Epithelial cell of prostate (primary cell): ENCODE measurements around the gene HNRNPC.
"Not testable (repeated sequence)": the region's sequence is repeated elsewhere in the genome, so short reads cannot be mapped to it uniquely, and the experiment has no call there.

Experiments used
- DNase-seq: peaks from one replicate; pipeline ENCODE4 v3.0.0-alpha.2; 2011; ENCODE audit warnings: low read depth, low spot score
- H3K27ac ChIP-seq: fragments of 450-650 bp; 2 replicates; pipeline ENCODE4 v1.5.1; 2017; ENCODE audit warnings: mild to moderate bottlenecking

The HNRNPC gene

DNA sequence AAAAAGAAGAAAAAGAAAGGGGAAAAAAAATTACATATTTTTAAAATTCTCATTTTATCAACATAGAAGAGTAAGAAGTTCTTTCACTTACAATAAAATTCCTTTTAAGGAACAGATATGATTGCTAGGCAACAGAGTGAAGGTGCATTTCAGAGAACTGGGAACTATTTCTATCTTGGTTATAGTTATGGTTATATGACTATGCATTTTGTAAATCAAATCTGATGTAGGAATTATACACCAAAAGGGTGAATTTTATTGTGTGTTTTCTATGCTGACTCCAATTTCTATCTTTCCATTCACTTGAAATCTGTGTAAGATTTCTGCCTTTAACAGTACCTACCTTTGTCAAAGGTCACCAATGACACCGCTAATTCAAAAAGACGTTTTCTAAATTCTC lies 50.1 kb downstream of the HNRNPC start:
- peak overlapping the region; percentile 69 for H3K27ac ChIP-seq
- no peak for DNase-seq

- H3K27ac ChIP-seq: peak overlapping the region; percentile 2
- no peak for DNase-seq
These were observed 53.4 kb downstream of the HNRNPC start for GRCh38 chr14:21215879-21216251.

DNA sequence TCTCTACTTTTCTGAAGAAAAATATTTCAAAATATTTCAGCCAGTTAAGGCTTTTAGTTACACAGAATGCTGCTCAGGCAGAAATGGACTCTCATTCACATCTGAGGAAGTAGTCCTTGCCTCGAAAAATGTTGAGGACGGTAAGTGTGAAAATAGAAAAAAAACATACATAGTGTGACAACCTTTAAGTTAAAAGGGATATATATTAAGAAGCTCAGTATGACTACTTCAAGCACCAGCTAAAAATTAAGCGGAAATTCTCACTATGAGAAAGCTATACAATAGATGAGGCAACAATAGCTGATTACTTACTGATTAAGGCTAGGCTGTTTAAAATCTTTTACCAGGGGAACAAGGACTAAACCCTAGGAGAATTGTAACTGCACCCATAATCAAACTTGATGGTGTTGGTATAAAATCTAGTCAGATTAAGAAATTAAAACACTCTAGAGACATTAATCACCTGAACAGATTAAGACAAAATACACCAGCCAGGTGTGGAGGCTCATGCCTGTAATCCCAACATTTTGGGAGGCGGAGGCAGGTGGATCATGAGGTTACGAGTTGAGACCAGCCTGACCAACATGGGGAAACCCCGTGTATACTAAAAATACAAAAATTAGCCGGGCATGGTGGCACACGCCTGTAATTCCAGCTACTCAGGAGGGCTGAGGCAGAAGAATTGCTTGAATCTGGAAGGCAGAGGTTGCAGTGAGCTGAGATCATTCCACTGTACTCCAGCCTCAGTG lies 53.9 kb downstream of the HNRNPC start:
- no peak for DNase-seq
- peak overlapping the region; percentile 2 for H3K27ac ChIP-seq

DNA sequence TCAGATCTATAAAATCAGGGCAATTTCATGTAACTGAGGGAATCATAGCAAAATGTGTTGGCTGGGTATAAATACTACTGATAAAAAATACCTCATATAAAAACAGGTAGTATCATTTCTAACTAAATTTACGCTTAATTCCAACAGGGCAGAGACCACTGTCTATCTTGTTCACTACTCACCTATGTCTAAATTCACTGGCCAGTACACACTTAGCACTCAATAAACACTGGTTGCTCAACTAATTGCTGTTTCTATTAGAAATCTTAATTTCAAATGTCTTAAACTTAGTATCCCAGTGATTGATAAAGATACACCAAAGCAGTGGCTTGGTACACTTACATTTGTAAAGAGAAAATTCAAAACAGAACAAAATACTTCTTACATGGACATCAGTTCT lies 55.6 kb downstream of the HNRNPC start:
- no peak overlapping the region for H3K27ac ChIP-seq
- no peak for DNase-seq

DNA sequence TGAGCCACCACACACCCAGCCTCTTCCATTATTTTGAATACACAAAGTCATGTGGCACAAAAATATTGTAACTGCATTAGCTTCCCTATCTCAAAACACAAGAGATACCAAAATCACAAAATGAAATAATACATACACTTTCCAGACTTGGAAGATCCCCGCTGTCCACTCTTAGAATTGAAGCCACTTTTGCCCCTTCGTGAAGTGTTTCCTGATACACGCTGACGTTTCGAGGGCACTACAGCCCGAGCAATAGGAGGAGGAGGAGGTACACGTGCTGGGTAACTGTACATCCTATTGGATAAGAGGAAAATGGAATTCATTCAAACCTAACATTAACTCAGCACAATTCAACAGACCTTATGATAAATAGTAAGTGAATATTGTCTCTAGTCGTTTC lies 56.4 kb downstream of the HNRNPC start:
- DNase-seq, H3K27ac ChIP-seq: not testable (repeated sequence)

DNA sequence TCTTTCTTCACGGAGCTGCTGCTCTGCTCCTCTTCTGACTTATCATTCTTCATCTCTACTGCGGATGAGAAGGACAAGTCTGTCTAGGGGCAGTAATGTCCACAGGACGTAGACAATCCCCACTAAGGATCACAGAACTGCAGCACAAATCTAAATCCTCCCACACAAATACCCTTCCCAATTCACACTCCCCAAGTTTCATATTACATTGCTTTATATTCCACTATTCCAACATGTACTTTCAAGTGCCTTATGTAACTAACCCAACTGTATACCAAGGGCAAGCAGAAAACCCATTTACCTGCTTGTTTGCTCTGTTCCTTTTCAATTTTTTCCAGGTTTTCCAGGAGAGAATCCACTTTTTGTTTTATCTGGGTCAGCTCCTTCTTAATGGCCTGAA lies 57.7 kb downstream of the HNRNPC start:
- H3K27ac ChIP-seq: no peak overlapping the region

DNA sequence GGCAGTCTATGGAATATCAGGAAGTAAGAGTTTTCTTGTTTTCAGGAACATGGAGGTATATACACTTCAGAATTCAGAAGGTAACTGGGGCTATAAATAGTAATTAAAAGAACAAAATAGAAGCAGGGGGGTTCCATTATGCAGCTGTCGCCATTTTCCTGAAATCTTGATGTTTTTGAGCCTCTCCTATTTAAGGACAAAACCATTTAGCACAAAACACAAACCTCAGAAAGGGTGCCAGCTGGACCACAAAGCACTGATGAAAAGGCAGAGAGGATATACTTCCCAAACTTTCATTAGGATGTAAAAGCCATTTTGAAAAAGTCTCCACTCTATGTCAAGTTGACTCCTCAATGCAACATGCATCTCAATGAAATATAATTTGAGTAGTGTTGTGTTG lies 59.2 kb downstream of the HNRNPC start:
- H3K27ac ChIP-seq: no peak overlapping the region
- DNase-seq: no peak

More for the DNA sequence above, 57.7 kb downstream of the HNRNPC start:
- no peak for DNase-seq

- no peak for DNase-seq
These were observed 60.1 kb downstream of the HNRNPC start for GRCh38 chr14:21209185-21209584.

GRCh38 chr14:21208554-21208953 lies 60.7 kb downstream of the HNRNPC start:
- no peak overlapping the region for H3K27ac ChIP-seq
- DNase-seq: no peak

More at GRCh38 chr14:21209185-21209584, 60.1 kb downstream of the HNRNPC start:
- no peak overlapping the region for H3K27ac ChIP-seq

DNA sequence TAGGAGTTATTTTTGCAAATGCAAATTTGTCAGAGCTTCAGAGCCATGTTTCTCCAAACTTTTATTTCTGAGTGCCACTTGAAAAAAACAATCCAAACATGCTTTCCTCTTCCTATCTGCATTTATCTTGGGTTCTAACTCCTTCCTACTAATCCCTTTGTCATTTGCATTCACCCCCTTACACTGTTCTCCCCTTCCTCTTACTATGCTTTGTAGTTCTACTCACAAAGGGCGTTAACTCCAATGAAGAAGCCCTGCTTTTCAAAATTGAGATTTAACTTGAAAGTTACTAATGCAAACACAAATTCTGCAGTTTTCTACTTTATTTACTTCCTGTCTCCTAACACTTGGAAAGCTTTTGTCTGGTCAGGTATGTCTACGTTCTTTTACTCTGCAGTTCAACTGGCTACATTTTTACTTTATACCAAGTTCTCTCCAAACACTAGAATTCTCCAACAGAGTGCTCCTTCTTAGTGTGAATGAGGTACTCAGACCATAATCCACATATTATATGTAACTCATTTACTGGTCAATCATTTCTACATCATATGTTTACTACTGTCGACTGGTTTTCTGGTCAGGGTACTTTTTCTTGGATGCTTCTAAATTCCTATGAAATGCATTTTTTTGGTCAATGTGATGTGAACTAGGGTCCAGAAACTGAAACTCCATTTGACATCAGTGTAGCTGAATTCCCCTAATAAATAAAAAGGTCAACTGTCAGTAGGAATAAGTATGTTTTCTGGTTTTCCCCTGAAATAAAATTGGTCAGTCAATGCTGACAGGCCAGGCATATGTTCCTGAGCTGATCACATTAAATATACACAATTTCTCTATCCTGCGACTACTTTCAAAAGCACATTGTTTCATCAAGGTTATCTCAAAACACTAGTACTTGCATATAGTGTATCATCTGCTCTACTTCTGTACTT lies 62.2 kb downstream of the HNRNPC start:
- H3K27ac ChIP-seq: no peak overlapping the region
- DNase-seq: no peak

- DNase-seq: no peak
- no peak overlapping the region for H3K27ac ChIP-seq
These were observed 63.3 kb downstream of the HNRNPC start for GRCh38 chr14:21205678-21206581.

- no peak for DNase-seq
- no peak overlapping the region for H3K27ac ChIP-seq
These were observed 64.1 kb downstream of the HNRNPC start for GRCh38 chr14:21205026-21205677.

DNA sequence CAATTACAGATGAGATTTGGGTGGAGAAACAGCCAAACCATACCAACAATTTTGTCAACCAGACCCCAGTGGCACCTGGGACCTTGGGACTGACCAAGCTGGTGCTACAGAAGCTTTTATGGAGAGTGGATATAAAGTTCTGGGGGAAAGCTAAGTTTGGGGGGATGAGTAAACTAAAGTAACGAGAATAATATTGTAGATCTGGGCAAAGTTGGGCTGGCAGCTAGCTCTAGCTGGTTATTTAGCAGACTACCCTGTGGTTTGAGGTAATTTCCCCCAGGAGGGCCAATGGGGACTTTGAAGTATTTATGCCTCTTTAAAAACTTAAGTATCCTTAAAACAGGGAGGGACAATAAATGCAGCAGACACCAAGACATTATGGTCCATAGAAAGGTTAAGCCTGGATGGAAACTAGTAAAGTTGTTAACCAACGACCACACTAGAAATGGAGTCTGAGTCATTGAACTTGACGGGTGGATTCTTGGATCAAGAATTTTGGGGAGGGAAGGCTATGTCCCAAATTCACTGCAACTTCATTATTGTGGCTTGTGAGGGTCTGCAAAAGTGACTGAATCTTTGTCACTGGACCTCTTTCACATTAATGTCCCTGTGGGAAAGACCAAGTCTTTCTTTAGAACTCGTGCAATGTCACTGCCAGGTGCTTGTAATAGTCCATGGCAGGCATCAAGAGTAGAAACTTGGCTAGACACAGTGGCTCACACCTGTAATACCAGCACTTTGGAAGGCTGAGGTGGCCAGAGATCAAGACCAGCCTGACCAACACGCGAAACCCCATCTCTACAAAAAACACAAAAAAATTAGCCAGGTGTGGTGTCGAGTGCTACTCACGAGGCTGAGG lies 64.8 kb downstream of the HNRNPC start:
- no peak overlapping the region for H3K27ac ChIP-seq
- no peak for DNase-seq

GRCh38 chr14:21203470-21204166 lies 65.6 kb downstream of the HNRNPC start:
- no peak for DNase-seq
- no peak overlapping the region for H3K27ac ChIP-seq

- no peak overlapping the region for H3K27ac ChIP-seq
These were observed 66.5 kb downstream of the HNRNPC start for GRCh38 chr14:21202463-21203358.

DNA sequence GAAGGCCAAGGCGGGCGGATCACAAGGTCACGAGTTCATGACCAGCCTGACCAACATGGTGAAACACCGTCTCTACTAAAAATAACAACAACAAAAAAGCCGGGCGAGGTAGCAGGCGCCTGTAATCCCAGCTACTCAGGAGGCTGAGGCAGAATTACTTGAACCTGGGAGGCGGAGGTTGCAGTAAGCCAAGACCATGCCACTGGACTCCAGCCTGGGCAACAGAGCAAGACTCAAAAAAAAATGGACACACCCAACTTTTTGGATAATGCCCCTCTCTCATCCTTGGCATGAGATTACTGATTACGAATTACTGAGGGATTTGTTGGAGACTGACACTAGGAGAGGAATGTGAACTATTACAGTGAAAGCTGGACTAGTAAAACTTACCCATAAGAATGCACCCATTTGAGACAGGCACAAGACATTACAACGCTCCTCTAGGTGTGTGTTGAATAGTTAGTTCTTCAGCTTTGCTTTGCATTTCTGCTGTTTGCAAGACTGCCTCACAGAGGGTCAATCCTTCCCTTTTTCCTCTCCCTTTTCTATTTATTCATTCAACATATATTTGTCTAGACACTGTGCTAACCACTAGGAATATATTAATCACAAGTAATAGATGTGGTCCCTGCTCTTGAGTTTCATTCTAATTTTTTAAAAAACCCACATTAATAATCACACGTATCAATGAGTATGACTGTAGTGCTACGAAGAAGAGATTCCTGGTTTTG lies 67.3 kb downstream of the HNRNPC start:
- no peak overlapping the region for H3K27ac ChIP-seq

More at GRCh38 chr14:21202463-21203358, 66.5 kb downstream of the HNRNPC start:
- DNase-seq: no peak

More for the DNA sequence above, 67.3 kb downstream of the HNRNPC start:
- DNase-seq: no peak
